ENCODE results near the gene SEC24C.

DNA sequence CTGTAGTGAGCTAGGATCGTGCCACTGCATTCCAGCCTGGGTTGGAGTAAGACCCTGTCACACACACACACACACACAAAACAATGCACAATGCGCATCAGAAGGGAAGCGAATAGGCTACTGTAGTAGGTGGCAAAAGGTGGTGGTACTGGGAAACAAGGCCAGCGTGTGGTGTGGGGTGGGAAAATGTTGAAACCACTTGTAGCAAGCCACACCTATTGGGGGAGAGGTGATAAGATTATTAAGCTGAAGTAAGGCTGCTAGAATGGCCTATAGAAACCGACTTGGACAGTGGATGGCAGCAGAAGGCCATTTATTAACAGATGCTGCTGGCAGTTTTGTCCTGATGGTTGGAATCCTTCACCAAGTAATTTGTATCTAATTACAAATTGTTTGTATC lies 30.5 kb downstream of the SEC24C start:
- TF ChIP-seq, protein P1, sequence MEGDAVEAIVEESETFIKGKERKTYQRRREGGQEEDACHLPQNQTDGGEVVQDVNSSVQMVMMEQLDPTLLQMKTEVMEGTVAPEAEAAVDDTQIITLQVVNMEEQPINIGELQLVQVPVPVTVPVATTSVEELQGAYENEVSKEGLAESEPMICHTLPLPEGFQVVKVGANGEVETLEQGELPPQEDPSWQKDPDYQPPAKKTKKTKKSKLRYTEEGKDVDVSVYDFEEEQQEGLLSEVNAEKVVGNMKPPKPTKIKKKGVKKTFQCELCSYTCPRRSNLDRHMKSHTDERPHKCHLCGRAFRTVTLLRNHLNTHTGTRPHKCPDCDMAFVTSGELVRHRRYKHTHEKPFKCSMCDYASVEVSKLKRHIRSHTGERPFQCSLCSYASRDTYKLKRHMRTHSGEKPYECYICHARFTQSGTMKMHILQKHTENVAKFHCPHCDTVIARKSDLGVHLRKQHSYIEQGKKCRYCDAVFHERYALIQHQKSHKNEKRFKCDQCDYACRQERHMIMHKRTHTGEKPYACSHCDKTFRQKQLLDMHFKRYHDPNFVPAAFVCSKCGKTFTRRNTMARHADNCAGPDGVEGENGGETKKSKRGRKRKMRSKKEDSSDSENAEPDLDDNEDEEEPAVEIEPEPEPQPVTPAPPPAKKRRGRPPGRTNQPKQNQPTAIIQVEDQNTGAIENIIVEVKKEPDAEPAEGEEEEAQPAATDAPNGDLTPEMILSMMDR (IDR thresholded peaks at IDR 0.05), result no peak
- no peak for TF ChIP-seq POLR2A (IDR thresholded peaks at IDR 0.05)

Measured in uterus (tissue), 2 donors.